Stimulated activated CD4-positive, alpha-beta T cell treated with anti-CD3 and anti-CD28 coated beads, Interleukin-15, amount 100 ng/mL, for 24 hours (primary cell): ENCODE measurements around the gene TBXA2R.
"Not testable (repeated sequence)": the region's sequence is repeated elsewhere in the genome, so short reads cannot be mapped to it uniquely, and the experiment has no call there.

Experiments used
- DNase-seq: peaks from one replicate; pipeline ENCODE4 v3.0.0-alpha.2; 2020

The TBXA2R gene

GRCh38 chr19:3638208-3639193 is 31.8 kb upstream of the TBXA2R start:
- no peak for DNase-seq

- no peak for DNase-seq
These were observed 30.9 kb upstream of the TBXA2R start for GRCh38 chr19:3637621-3638020.

- DNase-seq = no peak
These were observed 30.3 kb upstream of the TBXA2R start for GRCh38 chr19:3636962-3637361.

- DNase-seq = no peak
These were observed 29.8 kb upstream of the TBXA2R start for GRCh38 chr19:3636506-3636905.

GRCh38 chr19:3634496-3635045 is 27.9 kb upstream of the TBXA2R start:
- DNase-seq = no peak

GRCh38 chr19:3633559-3633988 is 26.9 kb upstream of the TBXA2R start:
- no peak for DNase-seq

- no peak for DNase-seq
These were observed 26.3 kb upstream of the TBXA2R start for GRCh38 chr19:3632739-3633558.

- DNase-seq = no peak
These were observed 25.4 kb upstream of the TBXA2R start for GRCh38 chr19:3632098-3632497.

- no peak for DNase-seq
These were observed 24.6 kb upstream of the TBXA2R start for GRCh38 chr19:3631053-3631861.

GRCh38 chr19:3628766-3629165 is 22.1 kb upstream of the TBXA2R start:
- not testable (repeated sequence) for DNase-seq

- DNase-seq = no peak
These were observed 20.7 kb upstream of the TBXA2R start for GRCh38 chr19:3627351-3627723.

- peak; percentile 100 for DNase-seq
These were observed 20.0 kb upstream of the TBXA2R start, which contains the start of gene CACTIN for GRCh38 chr19:3626473-3627350. Gene CACTIN, minus strand, starts transcription at chr19:3626790. Its CDS starts 28 bp downstream, at chr19:3626762.

GRCh38 chr19:3625996-3626472 is 19.4 kb upstream of the TBXA2R start:
- DNase-seq = no peak

GRCh38 chr19:3623716-3624115 is 17.0 kb upstream of the TBXA2R start:
- DNase-seq = no peak

- DNase-seq = no peak
These were observed 15.5 kb upstream of the TBXA2R start for GRCh38 chr19:3622224-3622623.

GRCh38 chr19:3621689-3622088 is 15.0 kb upstream of the TBXA2R start:
- DNase-seq = no peak

GRCh38 chr19:3620817-3621547 is 14.3 kb upstream of the TBXA2R start:
- DNase-seq = no peak

GRCh38 chr19:3620145-3620816 is 13.6 kb upstream of the TBXA2R start:
- DNase-seq = no peak

- no peak for DNase-seq
These were observed 12.9 kb upstream of the TBXA2R start for GRCh38 chr19:3619631-3620012.
